Stimulated activated CD8-positive, alpha-beta memory T cell treated with anti-CD3 and anti-CD28 coated beads, Interleukin-12 subunit alpha, Interleukin-12 subunit beta, amount 100 ng/mL, for 4 hours (primary cell): ENCODE measurements around the gene JMJD1C.
A peak's percentile ranks its signal among the peaks of the same experiment; 100 is the strongest.
"Not testable (repeated sequence)": the region's sequence is repeated elsewhere in the genome, so short reads cannot be mapped to it uniquely, and the experiment has no call there.

ENCODE experiments used
- DNase-seq: peaks from one replicate; pipeline ENCODE4 v3.0.0-alpha.2; 2020; ENCODE audit warnings: low read depth

JMJD1C gene

DNA sequence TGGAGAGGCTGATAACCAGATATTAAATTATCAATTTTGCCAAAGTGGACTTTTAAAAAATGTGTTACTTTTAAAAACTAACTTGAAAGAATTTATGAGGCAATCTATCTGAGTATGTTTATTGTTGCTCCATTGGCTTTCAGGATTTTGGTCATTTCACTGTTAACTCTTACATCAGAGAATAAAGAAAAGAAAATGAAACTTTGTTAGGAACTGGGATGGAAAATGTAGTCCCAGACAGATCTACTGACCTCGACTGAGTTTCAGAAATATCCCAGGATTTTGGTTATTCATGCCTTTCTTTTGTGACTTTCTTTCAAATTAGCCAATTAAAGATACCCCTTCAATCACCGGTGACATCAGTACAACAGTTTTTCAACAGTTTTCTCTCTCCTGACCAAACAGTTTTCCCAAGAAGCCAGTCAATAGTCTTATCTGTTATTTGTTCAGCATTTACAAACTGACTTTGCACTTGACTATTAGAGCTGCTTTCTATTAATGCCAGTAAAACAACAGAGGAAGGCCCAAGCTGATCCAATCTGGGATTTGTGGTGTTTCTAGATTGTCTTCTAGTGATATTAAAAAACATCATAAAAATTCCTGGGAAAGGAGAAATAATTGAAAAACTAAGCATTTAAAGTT is 296.8 kb downstream of the JMJD1C start:
- DNase-seq = no peak

DNA sequence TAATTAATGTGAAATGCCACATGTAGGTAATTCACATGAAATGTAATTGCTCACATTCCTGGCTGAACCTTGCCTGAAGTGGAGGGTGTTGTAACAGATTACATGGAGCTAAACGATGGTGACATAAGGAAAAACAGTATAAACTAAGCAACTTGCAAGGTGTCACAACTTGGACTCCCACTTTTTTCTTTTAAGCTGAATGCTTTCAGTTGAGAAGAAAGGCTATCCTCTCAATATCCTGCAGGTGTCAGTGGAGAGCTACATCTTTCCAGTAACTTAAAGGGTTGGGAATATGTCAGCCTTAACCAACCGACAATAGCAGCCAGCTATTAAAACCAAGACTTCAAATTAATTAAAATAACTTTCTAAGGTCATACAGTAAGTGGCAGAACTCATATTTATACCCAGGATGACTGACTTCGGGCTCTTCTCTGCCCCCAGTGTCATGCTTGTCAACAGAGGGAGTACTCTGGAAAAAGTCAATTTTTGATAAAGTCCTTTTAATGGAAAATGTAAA is 299.0 kb downstream of the JMJD1C start:
- DNase-seq = no peak

DNA sequence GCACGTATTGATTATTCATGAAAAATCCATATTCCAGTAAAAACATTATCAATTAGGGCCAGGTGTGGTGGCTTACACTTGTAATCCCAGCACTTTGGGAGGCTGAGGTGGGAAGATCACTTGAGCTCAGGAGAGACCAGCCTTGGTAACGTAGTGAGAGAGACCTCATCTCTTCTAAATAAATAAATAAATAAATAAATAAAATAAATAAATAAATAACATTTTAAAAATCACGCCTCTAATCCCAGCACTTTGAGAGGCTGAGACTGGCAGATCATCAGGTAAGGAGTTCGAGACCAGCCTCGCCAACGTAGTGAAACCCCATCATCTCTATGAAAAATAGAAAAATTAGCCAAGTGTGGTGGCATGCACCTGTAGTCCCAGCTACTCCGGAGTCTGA is 300.5 kb downstream of the JMJD1C start:
- no peak for DNase-seq

GRCh38 chr10:63164166-63164623 is 301.6 kb downstream of the JMJD1C start:
- no peak for DNase-seq

DNA sequence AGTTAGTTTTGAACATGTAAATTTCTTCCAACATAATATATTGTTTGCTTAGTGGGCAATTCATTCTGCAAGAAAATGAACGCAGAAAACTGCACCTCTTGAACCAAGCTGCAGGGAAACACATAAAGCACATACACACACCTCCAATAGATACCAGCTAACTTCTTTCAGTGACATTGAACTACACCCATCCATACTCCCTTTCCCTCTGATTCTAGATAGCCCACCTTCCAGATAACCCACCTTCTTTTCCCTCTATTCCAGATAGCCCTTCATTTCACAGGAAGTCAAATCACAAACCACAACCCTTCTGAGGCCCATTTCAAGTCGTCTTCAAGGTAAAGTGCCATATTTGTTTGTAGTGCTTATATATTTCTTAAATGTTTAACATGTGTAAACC is 304.2 kb downstream of the JMJD1C start:
- DNase-seq = no peak

GRCh38 chr10:63157845-63158624 is 307.7 kb downstream of the JMJD1C start:
- no peak for DNase-seq

GRCh38 chr10:63156236-63156635 is 309.5 kb downstream of the JMJD1C start:
- no peak for DNase-seq

GRCh38 chr10:63155388-63156020 is 310.3 kb downstream of the JMJD1C start:
- DNase-seq = no peak

DNA sequence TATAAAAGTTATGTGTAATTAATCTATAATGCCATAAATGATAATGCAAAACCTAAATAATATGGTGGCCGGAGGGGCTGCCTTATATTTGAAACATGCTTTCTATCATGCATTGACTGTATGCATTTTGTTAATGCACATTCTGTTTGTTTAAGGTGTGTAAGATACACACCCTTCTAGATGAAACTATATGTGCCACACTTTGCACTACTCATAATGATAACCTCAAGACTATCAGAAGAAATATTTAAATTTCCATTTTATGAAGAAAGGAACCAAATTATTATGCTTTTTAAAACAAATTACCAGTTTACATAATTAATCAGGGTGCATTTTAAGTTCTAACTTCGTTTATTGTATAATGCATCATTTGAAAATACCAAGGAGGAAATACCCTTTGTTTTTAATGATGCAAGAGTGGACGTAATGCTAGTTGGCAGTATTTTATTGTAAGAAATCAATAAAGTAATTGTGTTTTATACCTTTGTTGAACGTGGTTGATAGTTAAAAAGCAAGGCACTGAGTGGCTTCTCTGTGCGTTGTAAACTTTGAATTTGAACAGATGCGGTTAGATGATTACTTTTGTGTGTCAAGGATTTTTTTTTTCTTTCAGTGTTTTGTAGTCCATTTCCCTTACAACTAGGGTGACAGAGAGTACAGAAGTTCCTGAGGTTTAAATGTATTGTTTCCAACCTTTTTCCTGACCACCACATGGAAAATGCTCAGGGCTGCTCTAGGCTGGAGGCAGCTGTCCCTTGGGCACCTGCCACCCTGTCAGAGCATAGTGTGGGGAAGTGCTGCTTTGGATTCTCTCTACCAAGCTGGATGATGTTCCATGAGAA is 311.0 kb downstream of the JMJD1C start:
- no peak for DNase-seq

DNA sequence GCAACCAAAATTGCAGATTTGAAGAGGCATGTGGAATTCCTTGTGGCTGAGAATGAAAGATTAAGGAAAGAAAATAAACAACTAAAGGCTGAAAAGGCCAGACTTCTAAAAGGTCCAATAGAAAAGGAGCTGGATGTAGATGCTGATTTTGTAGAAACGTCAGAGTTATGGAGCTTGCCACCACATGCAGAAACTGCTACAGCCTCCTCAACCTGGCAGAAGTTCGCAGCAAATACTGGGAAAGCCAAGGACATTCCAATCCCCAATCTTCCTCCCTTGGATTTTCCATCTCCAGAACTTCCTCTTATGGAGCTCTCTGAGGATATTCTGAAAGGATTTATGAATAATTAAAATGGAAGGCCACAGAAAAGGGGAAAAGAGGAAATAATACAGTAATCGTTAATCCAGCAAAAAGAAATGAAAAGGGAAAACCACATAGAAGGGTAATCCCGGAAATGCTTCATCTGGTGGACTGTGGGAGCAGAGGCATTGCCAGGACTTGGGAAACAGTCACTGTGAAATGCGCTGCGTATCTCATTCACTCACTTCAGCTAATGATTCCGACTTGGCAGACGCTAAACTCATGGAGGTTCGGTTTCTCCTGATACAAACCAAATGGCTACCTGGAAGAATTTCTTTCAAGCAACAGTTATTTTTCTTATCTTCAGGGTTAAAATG is 311.8 kb downstream of the JMJD1C start:
- DNase-seq = not testable (repeated sequence)

DNA sequence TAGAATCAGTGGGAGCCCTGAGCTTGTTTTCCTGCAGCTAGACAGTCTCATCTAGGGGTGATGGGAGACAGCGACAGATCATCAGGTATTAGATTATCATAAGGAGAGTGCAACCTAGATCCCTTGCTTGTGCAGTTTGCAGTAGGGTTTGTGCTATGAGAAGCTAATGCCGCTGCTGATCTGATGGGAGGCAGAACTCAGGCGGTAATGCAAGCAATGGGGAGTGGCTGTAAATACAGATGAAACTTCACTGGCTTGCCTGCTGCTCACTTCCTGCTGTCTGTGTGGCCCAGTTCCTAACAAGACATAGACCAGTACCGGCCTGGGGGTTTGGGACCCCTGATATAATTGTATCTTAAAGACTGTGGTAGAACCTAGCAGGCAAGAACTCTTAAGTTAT is 315.0 kb downstream of the JMJD1C start:
- DNase-seq = no peak

- no peak for DNase-seq
Measured at GRCh38 chr10:63146503-63146902, 319.3 kb downstream of the JMJD1C start.

DNA sequence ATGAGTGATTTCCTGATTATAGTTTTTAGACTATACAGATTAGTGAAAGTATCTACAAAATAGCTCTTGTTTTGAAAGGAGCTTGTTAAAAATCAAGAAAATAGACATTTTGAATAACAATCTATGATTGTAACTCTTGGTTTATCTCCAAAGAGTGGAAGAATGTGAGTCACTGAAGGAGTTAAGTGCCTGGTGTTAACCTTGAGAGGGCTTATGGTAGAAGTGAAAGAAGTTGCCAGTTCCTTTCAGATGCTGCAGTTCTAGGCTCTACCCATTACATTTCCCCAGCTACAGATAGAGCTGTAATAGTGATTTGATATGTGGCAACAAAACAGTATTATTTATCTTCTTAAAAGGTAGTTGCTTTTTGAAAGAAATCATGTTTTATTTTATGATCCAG is 320.0 kb downstream of the JMJD1C start:
- DNase-seq = no peak

DNA sequence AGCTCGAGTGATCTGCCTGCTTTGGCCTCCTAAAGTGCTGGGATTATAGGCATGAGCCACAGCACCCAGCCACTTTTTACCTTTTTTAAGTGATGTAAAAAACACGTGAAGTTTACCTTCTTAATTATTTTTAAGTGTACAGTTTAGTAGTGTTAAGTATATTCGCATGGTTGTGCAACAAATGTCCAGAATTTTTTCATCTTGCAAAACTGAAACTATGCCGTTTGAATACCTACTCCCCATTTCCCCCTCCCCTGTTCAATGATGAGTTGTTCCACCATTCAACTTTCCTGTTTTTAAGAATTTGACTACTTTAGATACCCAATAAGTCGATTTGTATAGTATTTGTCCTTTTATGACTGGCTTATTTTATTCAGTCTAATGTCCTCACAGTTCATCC is 321.8 kb downstream of the JMJD1C start:
- no peak for DNase-seq

DNA sequence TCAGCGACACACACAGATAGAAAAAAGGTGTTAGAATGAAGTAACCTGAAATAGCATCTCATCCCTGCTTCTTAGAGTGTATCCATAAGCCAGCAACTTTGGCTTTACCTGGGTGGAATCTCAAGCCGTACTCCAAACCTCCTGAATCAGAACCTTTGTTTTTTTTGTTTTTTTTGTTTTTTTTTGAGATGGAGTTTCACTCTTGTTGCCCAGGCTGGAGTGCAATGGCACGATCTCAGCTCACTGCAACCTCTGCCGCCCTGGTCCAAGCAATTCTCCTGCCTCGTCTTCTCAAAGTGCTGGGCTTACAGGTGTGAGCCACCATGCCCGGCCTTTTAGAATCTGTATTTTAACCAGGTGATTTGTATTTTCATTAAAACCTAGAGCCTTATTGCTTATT is 323.6 kb downstream of the JMJD1C start:
- DNase-seq = no peak

DNA sequence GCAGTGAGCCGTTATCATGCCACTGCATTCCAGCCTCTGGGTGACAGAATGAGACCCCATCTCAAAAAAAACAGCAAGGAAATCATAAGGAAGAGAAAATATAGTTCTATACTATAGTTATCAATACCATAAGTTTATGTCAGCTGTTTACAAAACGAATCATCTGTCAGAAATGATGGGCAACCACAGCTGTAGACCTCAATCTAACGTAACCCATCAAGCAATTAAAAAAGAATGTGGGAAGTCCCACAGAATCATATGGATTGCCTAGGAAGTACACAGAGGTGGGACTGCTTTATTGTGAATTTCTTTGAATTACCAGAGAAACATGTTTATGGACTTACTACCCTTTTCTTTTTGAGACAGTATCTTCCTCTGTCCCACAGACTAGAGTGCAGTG is 325.7 kb downstream of the JMJD1C start:
- DNase-seq = no peak

GRCh38 chr10:63137306-63137705 is 328.5 kb downstream of the JMJD1C start:
- DNase-seq = no peak

GRCh38 chr10:63133821-63134557 is 331.8 kb downstream of the JMJD1C start:
- DNase-seq = no peak

GRCh38 chr10:63133056-63133820 is 332.5 kb downstream of the JMJD1C start, which contains the start of gene NRBF2:
TSS of gene NRBF2 (plus strand) at chr10:63133328. CDS start at chr10:63133471, 143 bp downstream.
- DNase-seq = peak; percentile 97

DNA sequence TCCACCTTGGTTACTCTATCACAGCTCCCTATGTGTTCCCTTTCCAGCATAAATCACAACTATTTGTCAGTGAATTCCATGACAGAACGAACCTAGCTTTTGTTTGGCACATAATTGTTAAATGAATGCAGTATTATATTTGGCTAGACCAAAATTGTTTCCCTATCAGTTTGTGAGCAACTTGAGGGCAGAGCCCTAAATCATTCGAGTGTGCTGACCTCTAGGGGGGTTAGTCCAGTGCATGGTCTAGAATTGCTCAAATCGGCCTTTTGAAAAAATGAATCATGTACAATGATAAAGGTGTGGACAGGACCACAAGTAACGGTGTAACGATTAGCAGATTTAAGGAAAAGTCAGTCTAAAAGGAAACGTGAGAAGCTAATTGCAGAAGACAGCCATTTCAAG is 333.1 kb downstream of the JMJD1C start:
- no peak for DNase-seq
